HEK293 (cell line): Measurements from ENCODE around the gene TRIM75.

Experiments used
- TCF7L2 ChIP-seq: IDR thresholded peaks from 2 replicates; pipeline ENCODE4 v1.6.1; 2011; ENCODE audit warnings: low read depth, mild to moderate bottlenecking, inconsistent platforms, low read length, moderate library complexity, borderline replicate concordance
- TRIM28 ChIP-seq: IDR thresholded peaks from 2 replicates; pipeline ENCODE4 v1.6.1; 2011; ENCODE audit warnings: low read length, control low read depth, borderline replicate concordance
- ZBTB7A ChIP-seq: fragments of 450-650 bp; formaldehyde crosslinking; IDR thresholded peaks from 2 replicates; pipeline ENCODE4 v1.5.1; 2016; ENCODE audit warnings: low read depth, missing biosample characterization, missing genetic modification characterization
- ZFP37 ChIP-seq: fragments of 450-650 bp; formaldehyde crosslinking; IDR thresholded peaks from 2 replicates; pipeline ENCODE4 v1.5.1; 2016; ENCODE audit warnings: missing biosample characterization, missing genetic modification characterization
- ZNF24 ChIP-seq: fragments of 450-650 bp; formaldehyde crosslinking; IDR thresholded peaks from 2 replicates; pipeline ENCODE4 v1.5.1; 2016; ENCODE audit warnings: missing biosample characterization, missing genetic modification characterization
- ZNF426 ChIP-seq: fragments of 450-650 bp; formaldehyde crosslinking; IDR thresholded peaks from 2 replicates; pipeline ENCODE4 v1.5.1; 2017; ENCODE audit warnings: missing biosample characterization, missing genetic modification characterization, mild to moderate bottlenecking, inconsistent platforms, moderate library complexity
- ZNF549 ChIP-seq: fragments of 450-650 bp; IDR thresholded peaks from 2 replicates; pipeline ENCODE4 v1.5.1; 2018; ENCODE audit warnings: missing biosample characterization, missing genetic modification characterization, mild to moderate bottlenecking, inconsistent platforms, moderate library complexity
- TF ChIP-seq, protein P1 (sequence below): fragments of 450-650 bp; formaldehyde crosslinking; IDR thresholded peaks from 2 replicates; pipeline ENCODE4 v1.5.1; 2016; ENCODE audit warnings: missing biosample characterization, missing genetic modification characterization

GRCh38 chr4:165058666-165059065 lies 5.0 kb downstream of the TRIM75 start:
- TF ChIP-seq ZNF24 (tag by site-specific recombination), result no peak
- TF ChIP-seq TRIM28, result no peak
- TF ChIP-seq, protein P1, sequence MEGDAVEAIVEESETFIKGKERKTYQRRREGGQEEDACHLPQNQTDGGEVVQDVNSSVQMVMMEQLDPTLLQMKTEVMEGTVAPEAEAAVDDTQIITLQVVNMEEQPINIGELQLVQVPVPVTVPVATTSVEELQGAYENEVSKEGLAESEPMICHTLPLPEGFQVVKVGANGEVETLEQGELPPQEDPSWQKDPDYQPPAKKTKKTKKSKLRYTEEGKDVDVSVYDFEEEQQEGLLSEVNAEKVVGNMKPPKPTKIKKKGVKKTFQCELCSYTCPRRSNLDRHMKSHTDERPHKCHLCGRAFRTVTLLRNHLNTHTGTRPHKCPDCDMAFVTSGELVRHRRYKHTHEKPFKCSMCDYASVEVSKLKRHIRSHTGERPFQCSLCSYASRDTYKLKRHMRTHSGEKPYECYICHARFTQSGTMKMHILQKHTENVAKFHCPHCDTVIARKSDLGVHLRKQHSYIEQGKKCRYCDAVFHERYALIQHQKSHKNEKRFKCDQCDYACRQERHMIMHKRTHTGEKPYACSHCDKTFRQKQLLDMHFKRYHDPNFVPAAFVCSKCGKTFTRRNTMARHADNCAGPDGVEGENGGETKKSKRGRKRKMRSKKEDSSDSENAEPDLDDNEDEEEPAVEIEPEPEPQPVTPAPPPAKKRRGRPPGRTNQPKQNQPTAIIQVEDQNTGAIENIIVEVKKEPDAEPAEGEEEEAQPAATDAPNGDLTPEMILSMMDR (tag by site-specific recombination), result no peak
- no peak for TF ChIP-seq ZNF549 (tag by site-specific recombination)
- no peak for TF ChIP-seq TCF7L2
- TF ChIP-seq ZNF426, result no peak
- no peak for TF ChIP-seq ZBTB7A (tag by site-specific recombination)
- no peak for TF ChIP-seq ZFP37
